Bronchial epithelial cell (primary cell): Measurements from ENCODE around the gene LOXHD1. TPM values are rescaled to one million over a fixed set of nuclear protein-coding genes. Genes with fewer than 3 reads are reported as not detected.

Experiments
- DNase-seq: peaks from one replicate; pipeline ENCODE4 v3.0.0-alpha.2; 2010; ENCODE audit warnings: low read depth
- FAIRE-seq: peaks from 2 replicates; lab custom pipeline; 2011; peaks lifted over from hg19 to GRCh38; lab: Jason Lieb, UNC
- H3K27me3 ChIP-seq: 2 replicates; pipeline ENCODE4 v1.5.1; 2011; ENCODE audit warnings: low read length; ENCODE audit not compliant: control insufficient read depth, insufficient read depth
- H3K36me3 ChIP-seq: 2 replicates; pipeline ENCODE4 v1.5.1; 2011; ENCODE audit warnings: low read length; ENCODE audit not compliant: control insufficient read depth, insufficient read depth
- H3K4me3 ChIP-seq: 2 replicates; pipeline ENCODE4 v1.5.1; 2011; ENCODE audit warnings: mild to moderate bottlenecking, low read depth, low read length, control low read depth
- CTCF ChIP-seq: IDR thresholded peaks from 2 replicates; pipeline ENCODE4 v1.5.1; 2011; ENCODE audit warnings: mild to moderate bottlenecking, moderate library complexity, low read length, control low read depth, inconsistent platforms; ENCODE audit not compliant: insufficient read depth, severe bottlenecking
- total RNA-seq: library from RNA; depleted of rRNA; stranded (reverse); fragments of >200 nt; gene quantifications from 2 replicates; pipeline ENCODE4 v1.2.1, GENCODE V29; 2014

Gene LOXHD1
- total RNA-seq, 1 donor from 2014 or later = not detected

- H3K27me3 ChIP-seq = no peaks in the 10 kb centered on the region
- no peak for FAIRE-seq
- no peak for TF ChIP-seq CTCF
- no peak overlapping the region for H3K4me3 ChIP-seq
- H3K36me3 ChIP-seq = no peaks in the 10 kb centered on the region
- no peak for DNase-seq
Measured at GRCh38 chr18:46656326-46657114, 500 bp downstream of the LOXHD1 start.

- FAIRE-seq = no peak
- Histone ChIP-seq H3K27me3 (no peaks in the 10 kb centered on the region), H3K36me3 (no peaks in the 10 kb centered on the region), H3K4me3 (no peak overlapping the region)
- TF ChIP-seq CTCF = no peak
- DNase-seq = no peak
Measured at GRCh38 chr18:46652372-46652771, 4.6 kb downstream of the LOXHD1 start.

DNA sequence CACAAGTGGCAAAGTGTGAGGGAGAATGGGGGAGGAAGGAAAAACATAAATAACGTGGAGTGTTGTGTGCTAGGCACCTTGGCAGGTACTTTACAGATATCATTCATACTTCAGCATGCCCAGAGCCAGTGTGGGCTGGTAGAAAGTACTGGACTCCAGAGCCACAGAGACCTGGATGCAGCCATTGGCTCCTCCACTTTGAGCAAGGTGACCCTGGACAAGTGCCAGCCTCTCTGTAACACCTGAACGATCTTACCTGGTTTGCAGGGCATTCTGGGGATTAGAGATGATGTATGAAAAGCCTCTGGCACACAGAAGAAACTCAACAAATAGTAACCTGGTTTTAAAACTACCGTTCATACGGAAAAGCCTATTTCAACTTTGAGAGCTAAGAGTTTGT is 6.3 kb downstream of the LOXHD1 start:
- Histone ChIP-seq H3K4me3 (no peak overlapping the region), H3K36me3 (no peaks in the 10 kb centered on the region), H3K27me3 (no peaks in the 10 kb centered on the region)
- TF ChIP-seq CTCF = no peak
- DNase-seq = no peak
- FAIRE-seq = peak; percentile 50

- no peak for TF ChIP-seq CTCF
- no peaks in the 10 kb centered on the region for H3K27me3 ChIP-seq
- DNase-seq (no peak), FAIRE-seq (no peak)
- H3K4me3 ChIP-seq = no peak overlapping the region
- H3K36me3 ChIP-seq = no peaks in the 10 kb centered on the region
Measured at GRCh38 chr18:46649071-46649862, 7.8 kb downstream of the LOXHD1 start.

DNA sequence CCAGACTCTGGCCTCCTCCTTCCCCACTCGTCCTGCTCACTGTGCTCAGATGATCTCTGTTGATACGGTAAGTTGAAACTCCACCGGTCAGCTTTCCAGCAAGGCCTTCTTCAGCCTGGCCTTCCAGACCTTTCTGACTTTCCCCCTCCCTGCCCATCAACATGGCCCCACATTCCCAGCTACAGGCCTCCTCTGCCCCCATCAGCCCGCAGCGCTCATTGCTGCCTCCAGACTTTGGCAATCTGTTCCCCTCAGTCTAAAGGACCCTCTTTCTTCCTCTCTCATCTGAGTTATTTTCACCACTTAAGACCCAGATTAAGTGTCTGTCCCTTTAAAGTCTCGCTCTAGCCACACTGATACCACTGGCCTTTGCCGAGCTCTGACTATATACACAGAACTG is 10.6 kb downstream of the LOXHD1 start:
- Histone ChIP-seq H3K36me3 (no peaks in the 10 kb centered on the region), H3K4me3 (no peak overlapping the region), H3K27me3 (no peaks in the 10 kb centered on the region)
- no peak for TF ChIP-seq CTCF
- DNase-seq (no peak), FAIRE-seq (no peak)
